ENCODE data around the gene NR4A1.

DNA sequence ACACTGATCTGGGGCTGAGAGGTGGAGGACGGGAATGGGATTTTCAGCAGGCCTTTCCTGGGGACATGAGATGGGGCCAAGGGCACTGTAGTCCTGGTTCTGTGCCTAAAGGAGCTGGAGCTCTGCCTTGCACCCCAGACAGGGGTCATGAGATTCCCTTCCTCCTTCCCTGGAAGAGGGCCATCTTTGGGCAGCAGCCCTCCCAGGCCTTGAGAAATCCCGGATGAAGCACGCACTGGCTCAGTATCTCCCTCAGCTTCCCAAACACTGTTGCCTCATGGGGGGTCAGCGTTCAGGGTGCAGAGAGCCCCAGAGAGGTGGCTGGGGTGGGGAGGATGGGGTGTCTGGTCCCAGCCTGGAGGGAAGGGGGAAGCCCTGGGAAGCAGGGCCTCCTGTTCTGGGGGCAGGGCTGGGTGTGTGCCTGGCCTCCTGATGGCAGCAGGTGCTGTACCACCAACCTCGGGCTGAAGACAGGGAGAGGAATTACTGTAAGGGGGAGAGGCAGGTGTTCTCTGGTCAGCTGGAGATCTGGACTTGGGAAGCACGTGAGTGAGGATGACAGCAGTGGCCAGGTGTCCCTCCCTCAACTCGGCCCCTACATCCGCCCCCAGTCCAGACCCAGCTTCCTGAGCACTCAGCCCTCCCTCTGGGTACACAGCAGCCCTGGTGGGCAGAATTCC is 8.4 kb upstream of the NR4A1 start:
- TF ChIP-seq, protein P1, sequence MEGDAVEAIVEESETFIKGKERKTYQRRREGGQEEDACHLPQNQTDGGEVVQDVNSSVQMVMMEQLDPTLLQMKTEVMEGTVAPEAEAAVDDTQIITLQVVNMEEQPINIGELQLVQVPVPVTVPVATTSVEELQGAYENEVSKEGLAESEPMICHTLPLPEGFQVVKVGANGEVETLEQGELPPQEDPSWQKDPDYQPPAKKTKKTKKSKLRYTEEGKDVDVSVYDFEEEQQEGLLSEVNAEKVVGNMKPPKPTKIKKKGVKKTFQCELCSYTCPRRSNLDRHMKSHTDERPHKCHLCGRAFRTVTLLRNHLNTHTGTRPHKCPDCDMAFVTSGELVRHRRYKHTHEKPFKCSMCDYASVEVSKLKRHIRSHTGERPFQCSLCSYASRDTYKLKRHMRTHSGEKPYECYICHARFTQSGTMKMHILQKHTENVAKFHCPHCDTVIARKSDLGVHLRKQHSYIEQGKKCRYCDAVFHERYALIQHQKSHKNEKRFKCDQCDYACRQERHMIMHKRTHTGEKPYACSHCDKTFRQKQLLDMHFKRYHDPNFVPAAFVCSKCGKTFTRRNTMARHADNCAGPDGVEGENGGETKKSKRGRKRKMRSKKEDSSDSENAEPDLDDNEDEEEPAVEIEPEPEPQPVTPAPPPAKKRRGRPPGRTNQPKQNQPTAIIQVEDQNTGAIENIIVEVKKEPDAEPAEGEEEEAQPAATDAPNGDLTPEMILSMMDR (IDR thresholded peaks at IDR 0.05), result no peak
- TF ChIP-seq POLR2A (IDR thresholded peaks at IDR 0.05), result no peak

All from prostate gland (tissue), 2 donors.